AG04450 (cell line): Measurements from ENCODE around the gene PKIB. TPM values are rescaled to one million over a fixed set of nuclear protein-coding genes. Genes with fewer than 3 reads are reported as not detected.
"Not testable (repeated sequence)": the region's sequence is repeated elsewhere in the genome, so short reads cannot be mapped to it uniquely, and the experiment has no call there.

Experiments used
- CTCF ChIA-PET: fragments of 300-600, 350-600 bp; formaldehyde crosslinking; extraction: SDS; loops from one replicate; lab custom pipeline; 2022; ENCODE audit warnings: antibody characterized with exemption, inconsistent platforms; lab: Charles Lee
- POLR2A ChIA-PET: fragments of 350-600 bp; formaldehyde crosslinking; extraction: SDS; loops from one replicate; lab custom pipeline; 2021; ENCODE audit warnings: antibody characterized with exemption, inconsistent platforms; lab: Yijun Ruan, JAX
- DNase-seq: peaks from one replicate; pipeline ENCODE4 v3.0.0-alpha.2; 2011; ENCODE audit warnings: low read depth, low spot score
- H3K27ac ChIP-seq: one replicate; pipeline ENCODE4 v1.5.1; 2012; ENCODE audit warnings: low read depth, low read length, control low read depth
- H3K27me3 ChIP-seq: one replicate; pipeline ENCODE4 v1.6.0; 2012; ENCODE audit warnings: low read length; ENCODE audit not compliant: control insufficient read depth, insufficient read depth
- H3K4me3 ChIP-seq: 2 replicates; pipeline ENCODE4 v1.5.1; 2011; ENCODE audit warnings: mild to moderate bottlenecking, low read depth, low read length, control low read depth
- H3K9me3 ChIP-seq: 2 replicates; pipeline ENCODE4 v1.5.1; 2012; ENCODE audit warnings: low read length; ENCODE audit not compliant: control insufficient read depth, insufficient read depth
- CTCF ChIP-seq: IDR thresholded peaks from 2 replicates; pipeline ENCODE4 v1.5.1; 2011; ENCODE audit warnings: low read depth, low read length, control low read depth, inconsistent platforms
- polyA plus RNA-seq: library from polyadenylated mRNA; depleted of rRNA; stranded (reverse); fragments of >200 nt; gene quantifications from 2 replicates; pipeline ENCODE4 v1.2.3, GENCODE V29; 2011

The PKIB gene
- polyA plus RNA-seq, 1 experiment, result 8.1 TPM

- no peaks in the 10 kb centered on the region for H3K27me3 ChIP-seq
- no peak overlapping the region for H3K27ac ChIP-seq
- CTCF ChIA-PET, result no interaction called here
- POLR2A ChIA-PET, result no interaction called here
- no peak overlapping the region for H3K4me3 ChIP-seq
- H3K9me3 ChIP-seq, result no peaks in the 10 kb centered on the region
- no peak for DNase-seq
- no peak for TF ChIP-seq CTCF
Observed at GRCh38 chr6:122578961-122579360, 31.2 kb upstream of the PKIB start.

- no peaks in the 10 kb centered on the region for H3K9me3 ChIP-seq
- no peak overlapping the region for H3K27ac ChIP-seq
- CTCF ChIA-PET, result no interaction called here
- no peak for DNase-seq
- POLR2A ChIA-PET, result no interaction called here
- H3K4me3 ChIP-seq, result no peak overlapping the region
- TF ChIP-seq CTCF, result no peak
- no peaks in the 10 kb centered on the region for H3K27me3 ChIP-seq
Observed at GRCh38 chr6:122580737-122581136, 29.5 kb upstream of the PKIB start.

- no peak for DNase-seq
- CTCF ChIA-PET, result interaction anchor here (1.2 kb wide), 1 partner anchor 97 kb away, joined by 3 read pairs; no protein-coding TSS in a partner anchor
Observed at GRCh38 chr6:122589115-122589514, 21.1 kb upstream of the PKIB start.

GRCh38 chr6:122598295-122598694, 11.9 kb upstream of the PKIB start:
- DNase-seq, CTCF ChIA-PET, H3K27ac ChIP-seq, H3K27me3 ChIP-seq, H3K9me3 ChIP-seq, POLR2A ChIA-PET, H3K4me3 ChIP-seq: not testable (repeated sequence)

More at GRCh38 chr6:122589115-122589514, 21.1 kb upstream of the PKIB start:
- POLR2A ChIA-PET, result no interaction called here
- Histone ChIP-seq H3K4me3 (no peak overlapping the region), H3K27ac (no peak overlapping the region), H3K27me3 (no peaks in the 10 kb centered on the region), H3K9me3 (no peaks in the 10 kb centered on the region)
- no peak for TF ChIP-seq CTCF

- Histone ChIP-seq H3K27ac (no peak overlapping the region), H3K4me3 (no peak overlapping the region), H3K9me3 (no peaks in the 10 kb centered on the region), H3K27me3 (peaks cover 2% of the 10 kb centered on the region)
- ChIA-PET POLR2A (no interaction called here), CTCF (interaction anchor here (0.6 kb wide), 1 partner anchor 22 kb away, joined by 6 read pairs; no protein-coding TSS in a partner anchor)
- TF ChIP-seq CTCF, result no peak
- no peak for DNase-seq
Observed at GRCh38 chr6:122604676-122605075, 5.5 kb upstream of the PKIB start.
